NCI-H1436 treated with DMSO at 0.1 percent for 48 hours (cell line): Measurements from ENCODE around the gene NSMCE4A.
"Not testable (repeated sequence)": the region's sequence is repeated elsewhere in the genome, so short reads cannot be mapped to it uniquely, and the experiment has no call there.

ENCODE experiments used
- DNase-seq: peaks from one replicate; lab custom pipeline; 2025; lab: John Stamatoyannopoulos, UW

The NSMCE4A gene

GRCh38 chr10:121988361-121989324 is 13.6 kb upstream of the NSMCE4A start, which contains the start of gene TACC2:
TSS of gene TACC2 (plus strand) at chr10:121989163. CDS start at chr10:122021982, 32,819 bp downstream.
- DNase-seq = no peak

- no peak for DNase-seq
These were observed 9.4 kb upstream of the NSMCE4A start for GRCh38 chr10:121984463-121984862.

- no peak for DNase-seq
These were observed 8.8 kb upstream of the NSMCE4A start for GRCh38 chr10:121983852-121984251.

- no peak for DNase-seq
These were observed 6.3 kb upstream of the NSMCE4A start for GRCh38 chr10:121981346-121981745.

- no peak for DNase-seq
These were observed 3.5 kb upstream of the NSMCE4A start for GRCh38 chr10:121978511-121978910.

- no peak for DNase-seq
These were observed 1.6 kb upstream of the NSMCE4A start for GRCh38 chr10:121976607-121977006.

GRCh38 chr10:121975295-121976086 is 474 bp upstream of the NSMCE4A start:
- DNase-seq = no peak

GRCh38 chr10:121974019-121974534 is 940 bp downstream of the NSMCE4A start:
- DNase-seq = no peak

- not testable (repeated sequence) for DNase-seq
These were observed 5.9 kb downstream of the NSMCE4A start for GRCh38 chr10:121969086-121969485.

- DNase-seq = no peak
These were observed 9.0 kb downstream of the NSMCE4A start for GRCh38 chr10:121965996-121966395.

- DNase-seq = no peak
These were observed 13.6 kb downstream of the NSMCE4A start for GRCh38 chr10:121961456-121961855.

- no peak for DNase-seq
These were observed 15.3 kb downstream of the NSMCE4A start for GRCh38 chr10:121959671-121960070.

GRCh38 chr10:121956111-121957061 is 18.6 kb downstream of the NSMCE4A start:
- no peak for DNase-seq

GRCh38 chr10:121952226-121952625 is 22.8 kb downstream of the NSMCE4A start:
- no peak for DNase-seq

GRCh38 chr10:121949451-121949850 is 25.6 kb downstream of the NSMCE4A start:
- DNase-seq = no peak

- DNase-seq = no peak
These were observed 26.0 kb downstream of the NSMCE4A start for GRCh38 chr10:121949049-121949448.

- no peak for DNase-seq
These were observed 27.4 kb downstream of the NSMCE4A start for GRCh38 chr10:121947343-121948330.

GRCh38 chr10:121942749-121943416 is 32.1 kb downstream of the NSMCE4A start:
- no peak for DNase-seq

GRCh38 chr10:121941532-121941931 is 33.5 kb downstream of the NSMCE4A start:
- no peak for DNase-seq

- DNase-seq = no peak
These were observed 38.7 kb downstream of the NSMCE4A start for GRCh38 chr10:121936295-121936694.
